WTC11 (cell line): Measurements from ENCODE around the gene PDZD2.

Source experiments
- ATF1 ChIP-seq: sonication (generic); formaldehyde crosslinking; IDR thresholded peaks from 2 replicates; pipeline ENCODE4 v1.8.1; 2023; ENCODE audit warnings: mild to moderate bottlenecking, moderate library complexity, missing genetic modification reagents
- CREB1 ChIP-seq: sonication (generic); formaldehyde crosslinking; IDR thresholded peaks from 2 replicates; pipeline ENCODE4 v1.8.0; 2023; ENCODE audit warnings: mild to moderate bottlenecking, missing genetic modification reagents
- CTCF ChIP-seq: fragments of 200-600 bp; IDR thresholded peaks from 2 replicates; pipeline ENCODE4 v1.8.0; 2022; ENCODE audit warnings: antibody characterized with exemption
- ESRRA ChIP-seq: sonication (generic); formaldehyde crosslinking; IDR thresholded peaks from 2 replicates; pipeline ENCODE4 v1.8.1; 2022; ENCODE audit warnings: mild to moderate bottlenecking, missing genetic modification reagents, borderline replicate concordance
- FOXK1 ChIP-seq: sonication (generic); formaldehyde crosslinking; IDR thresholded peaks from 2 replicates; pipeline ENCODE4 v1.8.0; 2022; ENCODE audit warnings: mild to moderate bottlenecking, moderate library complexity, missing genetic modification reagents
- FOXP1 ChIP-seq: sonication (generic); formaldehyde crosslinking; IDR thresholded peaks from 2 replicates; pipeline ENCODE4 v1.8.0; 2022; ENCODE audit warnings: missing genetic modification reagents, mild to moderate bottlenecking, moderate library complexity, borderline replicate concordance
- MAX ChIP-seq: sonication (generic); formaldehyde crosslinking; IDR thresholded peaks from 2 replicates; pipeline ENCODE4 v1.8.0; 2022; ENCODE audit warnings: mild to moderate bottlenecking, missing genetic modification reagents
- MXD4 ChIP-seq: fragments of 250-450 bp; sonication (Bioruptor Pico); IDR thresholded peaks from 2 replicates; pipeline ENCODE4 v1.8.0; 2021; ENCODE audit warnings: mild to moderate bottlenecking, moderate library complexity, borderline replicate concordance
- NFYB ChIP-seq: sonication (generic); formaldehyde crosslinking; conservative IDR thresholded peaks from 2 replicates; pipeline ENCODE4 v1.8.0; 2022; ENCODE audit warnings: low read depth, missing genetic modification reagents
- SP1 ChIP-seq: sonication (generic); formaldehyde crosslinking; conservative IDR thresholded peaks from 2 replicates; pipeline ENCODE4 v1.8.1; 2022; ENCODE audit warnings: missing genetic modification reagents
- ZNF232 ChIP-seq: sonication (generic); formaldehyde crosslinking; IDR thresholded peaks from 2 replicates; pipeline ENCODE4 v1.8.0; 2022; ENCODE audit warnings: mild to moderate bottlenecking, missing genetic modification reagents
- ZNF416 ChIP-seq: fragments of 250-450 bp; sonication (Bioruptor Pico); IDR thresholded peaks from 2 replicates; pipeline ENCODE4 v1.9.0; 2021; ENCODE audit warnings: mild to moderate bottlenecking, inconsistent platforms
- TF ChIP-seq, protein P1 (sequence below): sonication (generic); formaldehyde crosslinking; IDR thresholded peaks from 2 replicates; pipeline ENCODE4 v1.8.0; 2023; ENCODE audit warnings: missing genetic modification reagents
- TF ChIP-seq, protein P2 (sequence below): sonication (generic); formaldehyde crosslinking; conservative IDR thresholded peaks from 2 replicates; pipeline ENCODE4 v1.8.1; 2022; ENCODE audit warnings: mild to moderate bottlenecking, missing genetic modification reagents

DNA sequence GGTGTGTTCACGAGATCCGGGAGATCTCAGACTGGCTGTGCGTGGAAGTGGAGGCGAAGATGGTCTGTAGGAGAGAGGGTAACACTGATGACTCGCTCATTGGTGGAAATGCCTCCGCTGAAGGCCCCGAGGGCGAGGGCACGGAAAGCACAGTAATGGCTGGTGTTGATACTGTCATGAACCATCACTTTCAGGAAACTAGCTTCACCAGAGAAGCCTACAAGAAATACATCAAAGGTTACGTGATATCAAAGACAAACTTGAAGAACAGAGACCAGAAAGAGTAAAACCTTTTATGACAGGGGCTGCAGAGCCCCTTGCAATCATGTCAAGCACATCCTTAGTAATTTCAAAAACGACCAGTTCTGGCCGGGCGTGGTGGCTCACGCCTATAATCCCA is 269.5 kb downstream of the PDZD2 start:
- no peak for TF ChIP-seq CTCF
- TF ChIP-seq MAX (CRISPR knock-in tag) = no peak
- no peak for TF ChIP-seq ATF1 (CRISPR knock-in tag)
- no peak for TF ChIP-seq ZNF416 (CRISPR knock-in tag)
- no peak for TF ChIP-seq FOXP1
- no peak for TF ChIP-seq MXD4 (CRISPR knock-in tag)
- TF ChIP-seq, protein P1, sequence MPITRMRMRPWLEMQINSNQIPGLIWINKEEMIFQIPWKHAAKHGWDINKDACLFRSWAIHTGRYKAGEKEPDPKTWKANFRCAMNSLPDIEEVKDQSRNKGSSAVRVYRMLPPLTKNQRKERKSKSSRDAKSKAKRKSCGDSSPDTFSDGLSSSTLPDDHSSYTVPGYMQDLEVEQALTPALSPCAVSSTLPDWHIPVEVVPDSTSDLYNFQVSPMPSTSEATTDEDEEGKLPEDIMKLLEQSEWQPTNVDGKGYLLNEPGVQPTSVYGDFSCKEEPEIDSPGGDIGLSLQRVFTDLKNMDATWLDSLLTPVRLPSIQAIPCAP = no peak
- TF ChIP-seq NFYB = no peak
- TF ChIP-seq, protein P2, sequence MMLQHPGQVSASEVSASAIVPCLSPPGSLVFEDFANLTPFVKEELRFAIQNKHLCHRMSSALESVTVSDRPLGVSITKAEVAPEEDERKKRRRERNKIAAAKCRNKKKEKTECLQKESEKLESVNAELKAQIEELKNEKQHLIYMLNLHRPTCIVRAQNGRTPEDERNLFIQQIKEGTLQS (CRISPR knock-in tag) = no peak
- TF ChIP-seq ESRRA (CRISPR knock-in tag) = no peak
- TF ChIP-seq SP1 (CRISPR knock-in tag) = no peak
- TF ChIP-seq CREB1 (CRISPR knock-in tag) = no peak
- no peak for TF ChIP-seq FOXK1 (CRISPR knock-in tag)
- TF ChIP-seq ZNF232 = no peak
